ENCODE results near the gene FARS2. TPM values are rescaled to one million over a fixed set of nuclear protein-coding genes. Genes with fewer than 3 reads are reported as not detected.

FARS2 gene
- polyA plus RNA-seq, 1 donor (not counting 4 experiments of a cell fraction or from before 2014, with no cell fraction given), result 21.3 TPM

GRCh38 chr6:5765141-5765760, 503.9 kb downstream of the FARS2 start:
- H4K20me1 ChIP-seq (ENCODE audit: control insufficient read depth, extremely low read depth, insufficient read depth, low read length), result no peaks in the 10 kb centered on the region
- H3K4me1 ChIP-seq (ENCODE audit: control insufficient read depth, extremely low read depth, insufficient read depth, low read length), result no peaks in the 10 kb centered on the region
- H3K27ac ChIP-seq (ENCODE audit: control insufficient read depth, insufficient read depth, low read length), result no peak overlapping the region
- no peaks in the 10 kb centered on the region for H3K79me2 ChIP-seq (ENCODE audit: control insufficient read depth, insufficient read depth, low read length)
- no peak for FAIRE-seq
- no peak overlapping the region for H2AFZ ChIP-seq (ENCODE audit: control insufficient read depth, low read length)
- no peak overlapping the region for H3K9ac ChIP-seq (ENCODE audit: control insufficient read depth, extremely low read depth, insufficient read depth, low read length)
- no peaks in the 10 kb centered on the region for H3K27me3 ChIP-seq (ENCODE audit: control insufficient read depth, extremely low read depth, insufficient read depth, low read length)
- H3K9me3 ChIP-seq (ENCODE audit: control insufficient read depth, low read depth, low read length), result no peaks in the 10 kb centered on the region
- no peak for DNase-seq (ENCODE audit: low read depth, low spot score)
- no peaks in the 10 kb centered on the region for H3K36me3 ChIP-seq (ENCODE audit: control insufficient read depth in 2 of 2, extremely low read depth in 1 of 2, insufficient read depth in 2 of 2, low read length in 2 of 2)
- no peak for TF ChIP-seq EZH2 (IDR thresholded peaks at IDR 0.05; ENCODE audit: low read length)
- TF ChIP-seq CTCF (optimal IDR thresholded peaks at IDR 0.05 in 1 of 3, IDR thresholded peaks at IDR 0.05 in 1 of 3, conservative IDR thresholded peaks at IDR 0.05 in 1 of 3; ENCODE audit: extremely low read depth in 1 of 3, insufficient read depth in 2 of 3, low read length in 3 of 3), result no peak
- dilution Hi-C loops (cut with MboI; ENCODE audit: extremely low pct_ligation_motif_present, low sequenced_read_pairs), result no loop called here
- no peaks in the 10 kb centered on the region for H3K9me1 ChIP-seq (ENCODE audit: control insufficient read depth, extremely low read depth, insufficient read depth, low read length)
- H3K4me2 ChIP-seq (ENCODE audit: control insufficient read depth, extremely low read depth, insufficient read depth, low read depth, low read length), result no peak overlapping the region
- no peak overlapping the region for H3K4me3 ChIP-seq (ENCODE audit: control insufficient read depth in 2 of 3, extremely low read depth in 1 of 3, insufficient read depth in 2 of 3, low read depth in 1 of 3, low read length in 3 of 3)

- Histone ChIP-seq H3K4me1 (ENCODE audit: control insufficient read depth, extremely low read depth, insufficient read depth, low read length) (no peaks in the 10 kb centered on the region), H3K79me2 (ENCODE audit: control insufficient read depth, insufficient read depth, low read length) (no peaks in the 10 kb centered on the region), H3K4me2 (ENCODE audit: control insufficient read depth, extremely low read depth, insufficient read depth, low read depth, low read length) (no peak overlapping the region), H3K4me3 (ENCODE audit: control insufficient read depth in 2 of 3, extremely low read depth in 1 of 3, insufficient read depth in 2 of 3, low read depth in 1 of 3, low read length in 3 of 3) (no peak overlapping the region), H3K9me3 (ENCODE audit: control insufficient read depth, low read depth, low read length) (no peaks in the 10 kb centered on the region), H3K27me3 (ENCODE audit: control insufficient read depth, extremely low read depth, insufficient read depth, low read length) (no peaks in the 10 kb centered on the region), H3K9me1 (ENCODE audit: control insufficient read depth, extremely low read depth, insufficient read depth, low read length) (no peaks in the 10 kb centered on the region), H3K36me3 (ENCODE audit: control insufficient read depth in 2 of 2, extremely low read depth in 1 of 2, insufficient read depth in 2 of 2, low read length in 2 of 2) (no peaks in the 10 kb centered on the region), H2AFZ (ENCODE audit: control insufficient read depth, low read length) (no peak overlapping the region), H4K20me1 (ENCODE audit: control insufficient read depth, extremely low read depth, insufficient read depth, low read length) (no peaks in the 10 kb centered on the region), H3K9ac (ENCODE audit: control insufficient read depth, extremely low read depth, insufficient read depth, low read length) (no peak overlapping the region), H3K27ac (ENCODE audit: control insufficient read depth, insufficient read depth, low read length) (no peak overlapping the region)
- no peak for DNase-seq (ENCODE audit: low read depth, low spot score)
- TF ChIP-seq EZH2 (IDR thresholded peaks at IDR 0.05; ENCODE audit: low read length) (no peak), CTCF (optimal IDR thresholded peaks at IDR 0.05 in 1 of 3, IDR thresholded peaks at IDR 0.05 in 1 of 3, conservative IDR thresholded peaks at IDR 0.05 in 1 of 3; ENCODE audit: extremely low read depth in 1 of 3, insufficient read depth in 2 of 3, low read length in 3 of 3) (peak in 1 of 3 experiments; percentile 46)
- no peak for FAIRE-seq
- dilution Hi-C loops (cut with MboI; ENCODE audit: extremely low pct_ligation_motif_present, low sequenced_read_pairs), result no loop called here
These were observed 504.9 kb downstream of the FARS2 start for GRCh38 chr6:5766260-5766659.
